GM23338 (cell line): ENCODE results near the gene PDE4D. TPM values are rescaled to one million over a fixed set of nuclear protein-coding genes. Genes with fewer than 3 reads are reported as not detected.

Experiments used
- ATAC-seq: fragments of 200-7000 bp; cut with Tn5 transposase; 3 replicates; pipeline ENCODE4 v1.9.1; 2020
- DNase-seq: peaks from one replicate; pipeline ENCODE4 v3.0.0-alpha.2; 2015; ENCODE audit warnings: low spot score
- H2AFZ ChIP-seq: fragments of 200-600 bp; sonication (generic); 2 replicates; pipeline ENCODE4 v1.8.0; 2016; ENCODE audit warnings: antibody characterized with exemption, mild to moderate bottlenecking, moderate library complexity
- H3F3A ChIP-seq: fragments of 200-600 bp; sonication (generic); replicated peaks from 2 replicates; pipeline ENCODE4 v1.8.0; 2017; ENCODE audit warnings: antibody characterized with exemption, mixed run types, low read depth
- H3K27ac ChIP-seq: fragments of 200-600 bp; sonication (generic); 2 replicates; pipeline ENCODE4 v1.6.1; 2016; ENCODE audit warnings: low read depth
- H3K27me3 ChIP-seq: fragments of 200-600 bp; sonication (generic); 2 replicates; pipeline ENCODE4 v1.8.0; 2016; ENCODE audit warnings: mild to moderate bottlenecking, mixed run types, moderate library complexity; ENCODE audit not compliant: insufficient read depth
- H3K36me3 ChIP-seq: fragments of 200-600 bp; sonication (generic); 2 replicates; pipeline ENCODE4 v1.8.0; 2016; ENCODE audit warnings: mild to moderate bottlenecking; ENCODE audit not compliant: insufficient read depth
- H3K4me1 ChIP-seq: fragments of 200-600 bp; sonication (generic); 2 replicates; pipeline ENCODE4 v1.8.0; 2016; ENCODE audit warnings: mild to moderate bottlenecking, moderate library complexity; ENCODE audit not compliant: insufficient read depth
- H3K4me2 ChIP-seq: fragments of 200-600 bp; sonication (generic); 2 replicates; pipeline ENCODE4 v1.7.1; 2017; ENCODE audit warnings: mixed run types
- H3K4me3 ChIP-seq: fragments of 200-600 bp; sonication (generic); 2 replicates; pipeline ENCODE4 v1.6.1; 2016; ENCODE audit warnings: mixed run types
- H3K79me2 ChIP-seq: fragments of 200-600 bp; sonication (generic); replicated peaks from 2 replicates; pipeline ENCODE4 v1.8.0; 2017; ENCODE audit warnings: mild to moderate bottlenecking; ENCODE audit not compliant: insufficient read depth
- H3K9me2 ChIP-seq: fragments of 200-600 bp; sonication (generic); 2 replicates; pipeline ENCODE4 v1.8.0; 2017; ENCODE audit not compliant: insufficient read depth
- H4K20me1 ChIP-seq: fragments of 200-600 bp; sonication (generic); replicated peaks from 2 replicates; pipeline ENCODE4 v1.8.0; 2017; ENCODE audit warnings: mild to moderate bottlenecking; ENCODE audit not compliant: insufficient read depth
- H3K27ac Mint-ChIP-seq: 2 replicates; pipeline ENCODE4 v1.8.0; 2020; ENCODE audit warnings: inconsistent platforms, mild to moderate bottlenecking, moderate library complexity, mixed read lengths
- H3K27me3 Mint-ChIP-seq: 3 replicates; pipeline ENCODE4 v1.8.0; 2022; ENCODE audit warnings: low read depth, mild to moderate bottlenecking, moderate library complexity, mixed read lengths, inconsistent platforms; ENCODE audit not compliant: insufficient read depth, poor library complexity
- H3K36me3 Mint-ChIP-seq: 3 replicates; pipeline ENCODE4 v1.8.0; 2021; ENCODE audit warnings: low read depth, mild to moderate bottlenecking, inconsistent platforms, moderate library complexity, mixed read lengths
- H3K4me1 Mint-ChIP-seq: 3 replicates; pipeline ENCODE4 v1.8.0; 2020; ENCODE audit warnings: mild to moderate bottlenecking, inconsistent platforms, mixed read lengths
- H3K4me3 Mint-ChIP-seq: 3 replicates; pipeline ENCODE4 v1.8.0; 2021; ENCODE audit warnings: moderate library complexity, mild to moderate bottlenecking, inconsistent platforms, mixed read lengths
- H3K9me3 Mint-ChIP-seq: 3 replicates; pipeline ENCODE4 v1.8.0; 2020; ENCODE audit warnings: moderate library complexity, mild to moderate bottlenecking, inconsistent platforms, mixed read lengths
- EZH2phosphoT487 ChIP-seq: fragments of 200-600 bp; sonication (generic); IDR thresholded peaks from one replicate; pipeline ENCODE4 v1.8.1; 2018; ENCODE audit warnings: antibody characterized with exemption; ENCODE audit not compliant: unreplicated experiment
- JUNB ChIP-seq: IDR thresholded peaks from one replicate; pipeline ENCODE4 v1.6.1; 2016; ENCODE audit warnings: antibody characterized with exemption; ENCODE audit not compliant: unreplicated experiment
- NANOG ChIP-seq: IDR thresholded peaks from 2 replicates; pipeline ENCODE4 v1.6.1; 2016; ENCODE audit warnings: antibody characterized with exemption, borderline replicate concordance
- STAT1 ChIP-seq: IDR thresholded peaks from one replicate; pipeline ENCODE4 v1.6.1; 2016; ENCODE audit warnings: antibody characterized with exemption; ENCODE audit not compliant: unreplicated experiment
- ZNF114 ChIP-seq: fragments of 250-450 bp; sonication (Bioruptor Pico); IDR thresholded peaks from 2 replicates; pipeline ENCODE4 v1.5.0; 2020; ENCODE audit warnings: mild to moderate bottlenecking, moderate library complexity
- ZNF331 ChIP-seq: fragments of 250-450 bp; sonication (Bioruptor Pico); IDR thresholded peaks from 2 replicates; pipeline ENCODE4 v1.5.0; 2020; ENCODE audit warnings: low read depth, mild to moderate bottlenecking, moderate library complexity
- polyA plus RNA-seq: library from polyadenylated mRNA; unstranded; fragments of >200 nt; fragmentation: Nextera tagmentation; extraction: Ambion mirVana; gene quantifications from 2 replicates; pipeline ENCODE4 v1.2.1, GENCODE V29; 2016
- total RNA-seq: library from RNA; depleted of rRNA; stranded (reverse); fragments of >200 nt; shearing (Covaris generic); gene quantifications from 2 replicates; pipeline ENCODE4 v1.2.3, GENCODE V29; 2014
- TF ChIP-seq, protein P1 (sequence below): IDR thresholded peaks from one replicate; pipeline ENCODE4 v1.6.1; 2018; ENCODE audit warnings: antibody characterized with exemption; ENCODE audit not compliant: unreplicated experiment
- TF ChIP-seq, protein P2 (sequence below), 2 experiments: fragments of 200-600 bp in 1 of 2; sonication (generic) in 1 of 2; conservative IDR thresholded peaks; 2 replicates each; pipeline versions ENCODE4 v1.5.1 to v1.6.1; 2016 to 2017; ENCODE audit warnings: antibody characterized with exemption in 2 of 2, low read depth in 2 of 2, mild to moderate bottlenecking in 2 of 2, moderate library complexity in 1 of 2
- TF ChIP-seq, protein P3 (sequence below): IDR thresholded peaks from 2 replicates; pipeline ENCODE4 v1.6.1; 2016; ENCODE audit warnings: antibody characterized with exemption

Gene PDE4D
- total and polyA plus RNA-seq, 2 experiments from 2014 or later = 2.1 to 4.7 TPM

DNA sequence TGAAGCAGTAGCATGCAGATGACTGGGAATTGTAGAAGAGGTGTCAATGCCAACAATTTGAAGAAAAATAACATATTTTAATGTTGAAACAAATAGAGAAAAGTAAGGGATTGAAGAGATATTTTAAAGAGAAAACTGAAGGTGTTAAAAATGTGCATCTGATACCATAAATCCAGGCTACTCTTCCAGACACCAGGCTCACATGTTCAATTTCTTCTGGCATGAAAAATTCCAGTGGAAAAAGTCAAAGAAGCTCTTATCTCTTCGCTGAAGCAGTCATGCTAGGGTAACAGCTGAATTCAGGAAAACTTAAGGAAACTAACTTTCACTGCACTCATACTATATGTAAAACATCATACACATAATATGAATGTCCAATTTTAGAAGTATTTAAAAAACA, 335.0 kb downstream of the PDE4D start (continued):
- TF ChIP-seq, protein P1, sequence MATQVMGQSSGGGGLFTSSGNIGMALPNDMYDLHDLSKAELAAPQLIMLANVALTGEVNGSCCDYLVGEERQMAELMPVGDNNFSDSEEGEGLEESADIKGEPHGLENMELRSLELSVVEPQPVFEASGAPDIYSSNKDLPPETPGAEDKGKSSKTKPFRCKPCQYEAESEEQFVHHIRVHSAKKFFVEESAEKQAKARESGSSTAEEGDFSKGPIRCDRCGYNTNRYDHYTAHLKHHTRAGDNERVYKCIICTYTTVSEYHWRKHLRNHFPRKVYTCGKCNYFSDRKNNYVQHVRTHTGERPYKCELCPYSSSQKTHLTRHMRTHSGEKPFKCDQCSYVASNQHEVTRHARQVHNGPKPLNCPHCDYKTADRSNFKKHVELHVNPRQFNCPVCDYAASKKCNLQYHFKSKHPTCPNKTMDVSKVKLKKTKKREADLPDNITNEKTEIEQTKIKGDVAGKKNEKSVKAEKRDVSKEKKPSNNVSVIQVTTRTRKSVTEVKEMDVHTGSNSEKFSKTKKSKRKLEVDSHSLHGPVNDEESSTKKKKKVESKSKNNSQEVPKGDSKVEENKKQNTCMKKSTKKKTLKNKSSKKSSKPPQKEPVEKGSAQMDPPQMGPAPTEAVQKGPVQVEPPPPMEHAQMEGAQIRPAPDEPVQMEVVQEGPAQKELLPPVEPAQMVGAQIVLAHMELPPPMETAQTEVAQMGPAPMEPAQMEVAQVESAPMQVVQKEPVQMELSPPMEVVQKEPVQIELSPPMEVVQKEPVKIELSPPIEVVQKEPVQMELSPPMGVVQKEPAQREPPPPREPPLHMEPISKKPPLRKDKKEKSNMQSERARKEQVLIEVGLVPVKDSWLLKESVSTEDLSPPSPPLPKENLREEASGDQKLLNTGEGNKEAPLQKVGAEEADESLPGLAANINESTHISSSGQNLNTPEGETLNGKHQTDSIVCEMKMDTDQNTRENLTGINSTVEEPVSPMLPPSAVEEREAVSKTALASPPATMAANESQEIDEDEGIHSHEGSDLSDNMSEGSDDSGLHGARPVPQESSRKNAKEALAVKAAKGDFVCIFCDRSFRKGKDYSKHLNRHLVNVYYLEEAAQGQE = no peak
- TF ChIP-seq, protein P2, sequence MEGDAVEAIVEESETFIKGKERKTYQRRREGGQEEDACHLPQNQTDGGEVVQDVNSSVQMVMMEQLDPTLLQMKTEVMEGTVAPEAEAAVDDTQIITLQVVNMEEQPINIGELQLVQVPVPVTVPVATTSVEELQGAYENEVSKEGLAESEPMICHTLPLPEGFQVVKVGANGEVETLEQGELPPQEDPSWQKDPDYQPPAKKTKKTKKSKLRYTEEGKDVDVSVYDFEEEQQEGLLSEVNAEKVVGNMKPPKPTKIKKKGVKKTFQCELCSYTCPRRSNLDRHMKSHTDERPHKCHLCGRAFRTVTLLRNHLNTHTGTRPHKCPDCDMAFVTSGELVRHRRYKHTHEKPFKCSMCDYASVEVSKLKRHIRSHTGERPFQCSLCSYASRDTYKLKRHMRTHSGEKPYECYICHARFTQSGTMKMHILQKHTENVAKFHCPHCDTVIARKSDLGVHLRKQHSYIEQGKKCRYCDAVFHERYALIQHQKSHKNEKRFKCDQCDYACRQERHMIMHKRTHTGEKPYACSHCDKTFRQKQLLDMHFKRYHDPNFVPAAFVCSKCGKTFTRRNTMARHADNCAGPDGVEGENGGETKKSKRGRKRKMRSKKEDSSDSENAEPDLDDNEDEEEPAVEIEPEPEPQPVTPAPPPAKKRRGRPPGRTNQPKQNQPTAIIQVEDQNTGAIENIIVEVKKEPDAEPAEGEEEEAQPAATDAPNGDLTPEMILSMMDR (conservative IDR thresholded peaks at IDR 0.05; ENCODE audit: low read depth in 2 of 2) = no peak
- TF ChIP-seq, protein P3, sequence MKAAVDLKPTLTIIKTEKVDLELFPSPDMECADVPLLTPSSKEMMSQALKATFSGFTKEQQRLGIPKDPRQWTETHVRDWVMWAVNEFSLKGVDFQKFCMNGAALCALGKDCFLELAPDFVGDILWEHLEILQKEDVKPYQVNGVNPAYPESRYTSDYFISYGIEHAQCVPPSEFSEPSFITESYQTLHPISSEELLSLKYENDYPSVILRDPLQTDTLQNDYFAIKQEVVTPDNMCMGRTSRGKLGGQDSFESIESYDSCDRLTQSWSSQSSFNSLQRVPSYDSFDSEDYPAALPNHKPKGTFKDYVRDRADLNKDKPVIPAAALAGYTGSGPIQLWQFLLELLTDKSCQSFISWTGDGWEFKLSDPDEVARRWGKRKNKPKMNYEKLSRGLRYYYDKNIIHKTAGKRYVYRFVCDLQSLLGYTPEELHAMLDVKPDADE = no peak
- no peak for TF ChIP-seq STAT1
- TF ChIP-seq EZH2phosphoT487 = no peak
- TF ChIP-seq JUNB = no peak
- TF ChIP-seq ZNF331 = no peak
- TF ChIP-seq NANOG = no peak

DNA sequence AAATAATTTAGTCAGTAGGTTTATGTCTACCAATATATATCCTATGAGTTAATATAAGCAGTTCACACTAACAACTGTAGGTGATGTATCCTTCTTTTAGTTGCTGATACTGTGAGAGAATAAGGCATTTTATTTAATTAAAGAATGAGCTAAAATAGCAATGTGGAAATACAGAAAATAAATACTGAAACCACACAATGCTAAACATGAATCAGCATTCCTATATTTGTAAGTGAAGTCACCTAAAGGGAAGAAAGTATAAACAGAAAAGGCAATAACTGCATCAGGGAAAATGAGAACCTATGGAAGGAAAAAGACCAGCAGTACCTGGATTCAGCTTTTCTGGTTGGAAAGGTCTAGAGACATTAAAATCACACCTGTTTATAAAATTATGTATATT, 336.0 kb downstream of the PDE4D start:
- Histone ChIP-seq H3K9me2 (0 out of 2 replicates have a peak, but pooled peaks cover 3% of the 10 kb centered on the region), H4K20me1 (no peaks in the 10 kb centered on the region), H3K4me2 (no peak overlapping the region), H3F3A (no peaks in the 10 kb centered on the region), H3K4me1 (peaks cover 23% of the 10 kb centered on the region), H3K36me3 (no peaks in the 10 kb centered on the region), H3K79me2 (no peaks in the 10 kb centered on the region), H3K27ac (no peak overlapping the region), H3K4me3 (no peak overlapping the region), H3K27me3 (no peaks in the 10 kb centered on the region), H2AFZ (no peak overlapping the region)
- ATAC-seq (no peak), DNase-seq (no peak)
- H3K4me3 Mint-ChIP-seq = no peak overlapping the region
- no peaks in the 10 kb centered on the region for H3K36me3 Mint-ChIP-seq
- H3K27ac Mint-ChIP-seq = no peak overlapping the region
- H3K27me3 Mint-ChIP-seq = no peaks in the 10 kb centered on the region
- peaks cover 19% of the 10 kb centered on the region for H3K4me1 Mint-ChIP-seq
- no peaks in the 10 kb centered on the region for H3K9me3 Mint-ChIP-seq
- TF ChIP-seq, protein P2 (conservative IDR thresholded peaks at IDR 0.05; ENCODE audit: low read depth in 2 of 2) = no peak
- TF ChIP-seq, protein P3 = no peak
- TF ChIP-seq EZH2phosphoT487 = no peak
- TF ChIP-seq NANOG = no peak
- no peak for TF ChIP-seq ZNF114
